Measurements from ENCODE around the gene NME7. TPM values are rescaled to one million over a fixed set of nuclear protein-coding genes. Genes with fewer than 3 reads are reported as not detected.

Gene NME7
- total RNA-seq, 1 donor from 2014 or later = 15.0 TPM

- DNase-seq (ENCODE audit: low read depth in 2 of 2) = peak in 1 of 2 donors; percentile 49
Measured at GRCh38 chr1:169107603-169108208, 259.9 kb downstream of the NME7 start.

DNA sequence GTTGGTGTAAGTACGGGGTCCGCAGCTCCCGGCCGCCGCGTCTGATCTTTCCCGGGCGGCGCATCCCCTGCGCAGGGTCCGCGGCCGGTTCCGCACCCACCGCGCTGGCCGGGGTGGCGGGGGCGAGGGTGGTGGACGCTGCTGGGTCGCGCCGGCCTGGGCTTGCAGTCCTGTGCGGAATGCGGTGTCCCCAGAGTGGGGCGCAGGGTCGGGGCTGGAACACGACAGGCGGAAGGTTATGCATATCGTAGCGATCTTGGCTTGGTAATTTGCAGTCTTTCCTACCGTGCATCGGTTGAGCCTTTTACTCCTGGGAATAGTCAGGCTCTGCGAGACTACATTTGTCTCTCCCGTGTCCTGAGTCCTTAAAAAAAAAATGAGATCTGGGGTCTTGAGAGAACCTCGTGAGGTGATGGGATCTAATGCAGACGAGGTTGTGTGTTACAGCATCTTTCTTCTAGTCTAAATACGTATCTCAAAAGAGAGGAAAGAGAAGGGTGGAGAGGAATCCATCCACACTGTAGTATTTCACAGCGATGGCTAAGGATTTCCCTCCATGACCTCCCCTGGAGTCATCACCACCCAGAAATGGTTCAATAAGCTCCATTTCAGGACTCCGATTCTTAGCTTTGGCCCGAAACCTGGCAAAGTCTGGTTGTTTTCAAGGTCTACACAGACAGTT is 260.5 kb downstream of the NME7 start:
- DNase-seq (ENCODE audit: low read depth in 2 of 2) = peak in 1 of 2 donors; percentile 28

GRCh38 chr1:169106095-169106920 is 261.3 kb downstream of the NME7 start, which contains the start of gene ATP1B1:
ATP1B1 (plus strand) TSS chr1:169106690; CDS start chr1:169106830, 140 bp downstream.
- peak; percentile 36 to 88 for DNase-seq (ENCODE audit: low read depth in 2 of 2)

DNA sequence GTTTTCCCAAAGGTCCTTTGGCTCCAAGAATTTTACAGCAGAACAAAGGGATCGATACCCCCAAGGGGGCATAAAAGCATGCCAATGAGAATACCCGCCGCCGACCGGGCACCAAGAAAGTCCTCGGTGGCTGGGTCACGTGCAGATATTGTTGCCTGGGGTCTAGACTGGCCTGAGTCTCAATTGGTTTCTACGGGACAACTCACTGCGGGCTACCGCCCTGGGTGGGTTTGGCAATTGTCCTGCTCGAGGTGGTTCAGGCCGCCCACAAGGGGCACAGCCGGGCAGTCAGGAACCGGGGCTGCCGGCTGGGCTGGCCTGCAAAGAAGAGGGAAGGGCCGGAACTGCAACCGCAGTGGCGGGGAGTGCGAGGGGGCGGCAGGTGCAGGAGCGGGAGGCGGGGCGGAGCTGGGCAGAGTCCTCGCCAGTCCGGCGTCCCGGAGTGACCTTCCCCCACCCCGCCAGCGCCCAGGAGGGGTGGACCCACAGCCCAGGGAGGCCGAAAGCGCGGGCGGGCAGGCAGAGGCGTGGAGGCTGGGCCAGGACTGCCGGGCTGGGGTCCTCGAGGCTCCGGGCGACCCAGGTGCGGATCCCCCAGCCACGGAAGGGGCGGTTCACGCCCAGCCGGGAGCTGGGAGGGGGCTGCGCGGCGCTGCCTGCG is 262.0 kb downstream of the NME7 start:
- DNase-seq (ENCODE audit: low read depth in 2 of 2) = peak in 1 of 2 donors; percentile 47

- DNase-seq (ENCODE audit: low read depth in 2 of 2) = no peak
Measured at GRCh38 chr1:169105087-169105433, 262.5 kb downstream of the NME7 start.

DNA sequence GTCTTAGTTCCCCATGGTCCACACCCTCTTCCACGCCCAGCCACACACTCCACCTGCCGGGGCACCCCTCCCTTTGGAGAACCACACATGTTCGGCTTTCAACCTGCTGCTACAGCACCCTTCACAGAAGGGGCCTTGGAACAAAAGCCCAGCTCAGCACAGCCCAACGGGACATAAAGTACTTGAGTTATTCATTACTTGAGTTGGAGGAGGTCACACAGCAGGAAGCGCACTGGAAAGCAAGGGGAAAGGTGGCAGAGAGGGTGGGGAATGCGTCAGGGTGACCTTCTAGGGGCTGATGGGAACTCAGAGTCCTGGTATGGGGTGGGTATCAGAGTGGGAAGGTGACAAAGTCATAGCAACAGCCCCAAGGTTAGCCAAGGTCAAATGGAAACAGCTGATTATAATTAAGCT is 264.1 kb downstream of the NME7 start:
- DNase-seq (ENCODE audit: low read depth in 2 of 2) = no peak

GRCh38 chr1:169103002-169103401 is 264.6 kb downstream of the NME7 start:
- no peak for DNase-seq (ENCODE audit: low read depth in 2 of 2)

DNA sequence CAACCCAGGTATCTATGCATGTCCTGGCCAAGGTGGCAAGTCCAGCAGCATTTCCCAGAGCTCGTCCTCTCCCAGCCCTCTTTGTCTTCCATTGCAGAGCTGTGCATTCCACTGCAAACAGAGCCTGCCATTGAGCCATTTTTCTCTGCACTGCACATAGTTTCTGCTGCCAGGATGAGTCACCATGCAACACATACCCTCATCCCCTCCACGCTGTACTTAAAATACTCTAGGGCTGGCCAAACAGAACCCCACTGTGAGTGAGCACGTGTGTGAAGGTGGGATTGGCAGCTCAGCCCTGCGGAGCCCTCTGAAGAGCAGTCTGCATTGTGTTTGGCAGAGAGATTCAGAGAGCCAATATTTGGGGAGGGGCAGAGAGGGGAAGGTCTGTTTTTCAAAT is 265.0 kb downstream of the NME7 start:
- DNase-seq (ENCODE audit: low read depth in 2 of 2) = peak in 1 of 2 donors; percentile 47

DNA sequence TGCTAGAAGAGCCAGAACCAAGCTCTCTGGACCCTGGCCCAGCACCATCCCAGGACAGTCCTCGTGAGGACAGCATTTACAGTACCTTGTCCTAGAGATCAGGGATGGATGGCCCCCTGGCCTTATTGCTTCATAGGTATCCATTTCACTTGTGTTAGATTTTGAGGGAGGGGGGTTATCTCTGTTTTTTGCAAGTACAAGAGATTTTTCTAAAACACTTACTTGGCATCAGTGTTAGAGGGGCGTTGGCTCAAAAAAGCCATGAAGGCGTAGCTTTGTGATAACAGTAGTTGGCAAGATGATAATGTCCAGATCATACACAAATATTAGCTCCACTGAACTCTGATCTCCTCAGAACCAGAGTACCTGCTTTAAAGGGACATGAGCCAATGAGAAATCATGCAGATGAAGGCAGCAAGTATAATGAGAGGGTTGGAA is 266.9 kb downstream of the NME7 start:
- DNase-seq (ENCODE audit: low read depth in 2 of 2) = no peak

GRCh38 chr1:169100208-169100607 is 267.4 kb downstream of the NME7 start:
- no peak for DNase-seq (ENCODE audit: low read depth in 2 of 2)

GRCh38 chr1:169099561-169099960 is 268.0 kb downstream of the NME7 start:
- no peak for DNase-seq (ENCODE audit: low read depth in 2 of 2)

- no peak for DNase-seq (ENCODE audit: low read depth in 2 of 2)
Measured at GRCh38 chr1:169098380-169098779, 269.2 kb downstream of the NME7 start.

DNA sequence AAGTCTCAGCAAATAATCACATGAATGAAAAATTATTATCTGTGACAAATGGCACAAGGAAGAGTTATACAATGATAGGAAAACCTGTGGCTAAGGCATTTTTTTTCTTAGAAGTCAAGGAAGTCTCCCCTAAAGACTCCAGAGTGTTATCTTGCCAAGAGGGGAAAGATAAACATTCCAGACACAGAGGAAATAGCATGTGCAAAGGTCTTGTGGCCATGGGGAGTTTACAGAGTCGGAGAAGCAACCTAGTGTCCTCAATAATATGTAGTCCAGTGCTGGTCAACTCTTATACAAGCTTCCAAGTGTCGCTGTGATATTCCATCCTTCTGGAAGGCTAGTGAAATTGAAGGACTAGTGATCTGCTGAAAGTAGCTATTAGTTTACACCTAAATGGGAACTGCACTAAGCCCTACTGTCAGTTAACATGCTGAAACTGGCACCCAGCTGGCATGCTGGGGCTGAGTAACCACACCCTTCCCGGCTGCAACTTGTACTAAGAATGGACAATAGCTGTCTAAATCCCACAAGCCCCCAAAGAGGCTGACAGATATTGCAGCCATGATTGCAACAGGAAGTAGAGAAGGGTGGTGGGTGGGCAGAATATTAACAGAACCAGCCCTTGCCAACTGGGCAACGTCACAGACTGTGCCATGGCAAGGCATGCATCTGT is 272.6 kb downstream of the NME7 start:
- no peak for DNase-seq (ENCODE audit: low read depth in 2 of 2)

- DNase-seq (ENCODE audit: low read depth in 2 of 2) = no peak
Measured at GRCh38 chr1:169092399-169092798, 275.2 kb downstream of the NME7 start.

GRCh38 chr1:169091480-169091941 is 276.1 kb downstream of the NME7 start:
- DNase-seq (ENCODE audit: low read depth in 2 of 2) = no peak

GRCh38 chr1:169090900-169091311 is 276.7 kb downstream of the NME7 start:
- no peak for DNase-seq (ENCODE audit: low read depth in 2 of 2)

GRCh38 chr1:169090308-169090899 is 277.2 kb downstream of the NME7 start:
- no peak for DNase-seq (ENCODE audit: low read depth in 2 of 2)

DNA sequence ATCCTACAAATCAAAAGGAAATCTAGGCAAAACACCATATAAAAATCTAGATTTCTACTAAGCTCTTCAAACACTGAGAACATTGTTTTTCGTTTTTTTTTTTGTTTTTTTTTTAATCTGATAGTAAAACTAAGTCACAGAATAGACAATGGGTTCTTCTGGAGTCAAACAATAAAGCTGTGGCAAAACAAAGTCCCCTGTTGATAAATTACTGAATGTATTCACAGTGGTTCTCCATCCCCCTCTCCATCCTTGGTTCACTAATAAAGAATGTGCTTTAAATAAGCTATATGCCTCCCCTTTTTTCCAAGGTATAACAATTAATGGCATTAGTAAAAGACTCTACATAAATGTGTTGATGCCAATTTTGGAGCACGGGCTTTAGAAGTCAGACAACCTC is 277.8 kb downstream of the NME7 start:
- no peak for DNase-seq (ENCODE audit: low read depth in 2 of 2)

GRCh38 chr1:169087876-169088275 is 279.7 kb downstream of the NME7 start:
- DNase-seq (ENCODE audit: low read depth in 2 of 2) = no peak

DNA sequence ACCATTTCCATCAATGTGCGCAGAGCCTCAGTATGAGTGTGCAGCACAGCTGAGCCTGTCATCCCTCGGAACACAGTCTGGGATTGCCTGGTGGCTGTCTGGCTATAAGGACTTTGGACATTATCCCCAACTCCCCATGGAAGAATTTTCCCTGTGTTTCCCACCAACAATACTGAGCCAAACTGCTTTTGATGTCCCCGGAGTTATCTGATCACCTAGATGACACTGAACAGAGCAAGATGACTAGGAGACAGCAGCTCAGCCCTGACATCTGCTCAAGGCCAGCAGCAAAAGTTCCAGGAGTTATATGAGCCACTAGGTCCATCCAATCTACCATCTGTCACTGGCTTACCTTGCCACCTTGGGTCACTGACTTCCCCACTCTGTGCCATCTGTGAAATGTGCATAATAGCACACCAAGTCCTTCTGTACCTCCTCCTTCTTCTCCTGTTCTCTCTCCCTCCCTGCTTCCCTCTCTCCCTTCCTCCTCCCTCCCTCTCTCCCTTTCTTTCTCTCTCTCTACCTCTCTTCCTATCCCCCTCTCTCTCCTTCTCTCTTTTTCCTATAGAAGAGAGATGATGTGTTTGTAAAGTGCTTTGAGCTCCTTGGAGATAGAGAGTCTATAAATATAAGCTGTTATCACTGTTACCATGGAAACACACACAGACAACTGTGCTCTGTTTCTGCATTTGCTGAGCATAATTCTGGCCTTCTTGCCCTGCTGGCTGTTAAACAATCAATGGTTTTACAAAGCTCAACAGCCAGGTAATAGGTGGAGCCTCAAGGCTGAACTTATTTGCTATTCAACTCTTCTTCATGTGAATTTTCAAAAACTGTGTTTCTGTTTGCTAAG is 280.8 kb downstream of the NME7 start:
- peak in 1 of 2 donors; percentile 17 for DNase-seq (ENCODE audit: low read depth in 2 of 2)
